ENCODE results near the gene LOXL1.

The LOXL1 gene

GRCh38 chr15:73931441-73931840 is 5.2 kb downstream of the LOXL1 start:
- POLR2A ChIA-PET (ENCODE audit: low non-redundant PET) = no interaction called here
- H3K27ac ChIP-seq = no peak overlapping the region
- TF ChIP-seq CTCF (conservative IDR thresholded peaks at IDR 0.05; ENCODE audit: low read depth) = no peak
- CTCF ChIA-PET = interaction anchor here (0.6 kb wide), 1 partner anchor 467 kb away, joined by 3 read pairs; no protein-coding TSS in a partner anchor
- DNase-seq (ENCODE audit: low spot score) = no peak

GRCh38 chr15:73932381-73933191 is 6.3 kb downstream of the LOXL1 start:
- ChIA-PET CTCF (no interaction called here), POLR2A (ENCODE audit: low non-redundant PET) (no interaction called here)
- no peak overlapping the region for H3K27ac ChIP-seq
- no peak for DNase-seq (ENCODE audit: low spot score)
- TF ChIP-seq CTCF (conservative IDR thresholded peaks at IDR 0.05; ENCODE audit: low read depth) = no peak

- no peak for DNase-seq (ENCODE audit: low spot score)
- H3K27ac ChIP-seq = no peak overlapping the region
- ChIA-PET CTCF (interaction anchor here (0.5 to 0.7 kb wide), 2 partner anchors 112 to 297 kb away, joined by 3 read pairs; no protein-coding TSS in a partner anchor), POLR2A (ENCODE audit: low non-redundant PET) (no interaction called here)
- TF ChIP-seq CTCF (conservative IDR thresholded peaks at IDR 0.05; ENCODE audit: low read depth) = no peak
These were observed 8.0 kb downstream of the LOXL1 start for GRCh38 chr15:73934281-73934680.

GRCh38 chr15:73935547-73935946 is 9.3 kb downstream of the LOXL1 start:
- DNase-seq (ENCODE audit: low spot score) = peak; percentile 47
- no peak for TF ChIP-seq CTCF (conservative IDR thresholded peaks at IDR 0.05; ENCODE audit: low read depth)
- POLR2A ChIA-PET (ENCODE audit: low non-redundant PET) = interaction anchor here (0.6 kb wide), 2 partner anchors 8 to 919 kb away, joined by 3 to 7 read pairs; no protein-coding TSS in a partner anchor
- CTCF ChIA-PET = interaction anchor here (0.5 to 1.7 kb wide), 3 partner anchors 8 to 265 kb away, joined by 3 to 8 read pairs (median 4); no protein-coding TSS in a partner anchor
- H3K27ac ChIP-seq = peak overlapping the region; percentile 53

- POLR2A ChIA-PET (ENCODE audit: low non-redundant PET) = interaction anchor here (0.6 kb wide), 2 partner anchors 9 to 918 kb away, joined by 3 to 7 read pairs; no protein-coding TSS in a partner anchor
- CTCF ChIA-PET = interaction anchor here (0.9 to 1.7 kb wide), 3 partner anchors 9 to 37 kb away, joined by 3 to 8 read pairs (median 3); no protein-coding TSS in a partner anchor
- peak; percentile 38 for TF ChIP-seq CTCF (conservative IDR thresholded peaks at IDR 0.05; ENCODE audit: low read depth)
- peak; percentile 81 for DNase-seq (ENCODE audit: low spot score)
- peak overlapping the region; percentile 53 for H3K27ac ChIP-seq
These were observed 9.9 kb downstream of the LOXL1 start for GRCh38 chr15:73936181-73936580.

- TF ChIP-seq CTCF (conservative IDR thresholded peaks at IDR 0.05; ENCODE audit: low read depth) = no peak; the same call in 1 of the 2 replicates
- ChIA-PET CTCF (interaction anchor here (0.6 to 1.7 kb wide), 5 partner anchors 9 to 63 kb away, joined by 3 to 8 read pairs (median 3); no protein-coding TSS in a partner anchor), POLR2A (ENCODE audit: low non-redundant PET) (no interaction called here)
- DNase-seq (ENCODE audit: low spot score) = no peak
- peak overlapping the region; percentile 53 for H3K27ac ChIP-seq
These were observed 10.5 kb downstream of the LOXL1 start for GRCh38 chr15:73936588-73937290.
